Liver (tissue), 3 donors: Measurements from ENCODE around the gene TNFSF8.

ENCODE experiments used
- CTCF ChIP-seq: fragments of 150-350 bp; IDR thresholded peaks from 2 replicates; pipeline ENCODE4 v1.5.1; 2017; ENCODE audit warnings: improper control_type of control experiment, low read depth, low read length; ENCODE audit not compliant: missing input control
- GABPA ChIP-seq, 2 donors: IDR thresholded peaks in 1 of 2; conservative IDR thresholded peaks in 1 of 2; 2 replicates each; pipeline ENCODE4 v1.6.1; 2016; ENCODE audit warnings: antibody characterized with exemption in 2 of 2, mild to moderate bottlenecking in 1 of 2, moderate library complexity in 1 of 2
- donor health status: healthy.
- donor health status: healthy.

GRCh38 chr9:114905170-114905940, 25.0 kb downstream of the TNFSF8 start:
- TF ChIP-seq GABPA (IDR thresholded peaks at IDR 0.05 in 1 of 2, conservative IDR thresholded peaks at IDR 0.05 in 1 of 2) (no peak), CTCF (no peak)
